ENCODE results near the gene MARCHF6. TPM values are rescaled to one million over a fixed set of nuclear protein-coding genes. Genes with fewer than 3 reads are reported as not detected.

The MARCHF6 gene
- total and polyA plus RNA-seq, 2 of the 8 experiments (the other 6 are each of a cell fraction or from before 2014, with no cell fraction given) = 93.1 to 118 TPM

DNA sequence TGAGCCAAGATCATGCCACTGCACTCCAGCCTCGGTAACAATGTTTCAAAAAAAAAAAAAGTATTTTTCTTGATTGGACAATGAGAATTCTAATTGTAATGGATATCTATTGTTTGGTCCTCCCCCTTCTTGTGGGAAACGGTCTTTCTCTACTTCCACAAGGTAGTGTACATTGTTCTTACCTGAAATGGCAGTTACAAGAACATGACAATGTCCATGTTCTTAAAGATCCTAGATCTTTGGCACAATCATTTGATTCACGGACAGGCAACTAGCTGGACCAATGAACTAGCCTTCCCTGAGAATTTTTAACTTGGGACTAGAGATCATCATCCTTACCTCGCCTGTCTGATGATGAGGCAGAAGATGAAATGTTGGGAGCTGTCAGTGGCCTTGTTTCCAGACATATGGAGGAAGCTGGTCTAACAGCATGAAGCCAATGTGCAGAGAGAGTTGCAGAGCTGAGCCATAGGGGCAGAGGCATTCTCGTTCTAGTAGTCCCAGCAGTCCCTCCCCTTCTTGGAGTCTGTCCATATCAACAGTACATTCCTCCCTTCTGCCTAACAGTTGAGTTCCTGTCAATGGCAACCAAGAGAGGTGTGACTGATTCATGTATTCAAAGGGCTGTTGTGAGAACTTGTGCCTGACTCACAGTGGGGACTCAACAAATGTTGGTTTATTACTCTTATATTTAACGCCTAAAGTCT lies 2.1 kb upstream of the MARCHF6 start:
- no peaks in the 10 kb centered on the region for H4K20me1 ChIP-seq (replicated peaks in 1 of 2; ENCODE audit: control insufficient read depth in 1 of 2, insufficient read depth in 2 of 2, low read length in 2 of 2)
- H3K4ac ChIP-seq (replicated peaks; ENCODE audit: insufficient read length, low read depth, low read length) = no peak overlapping the region
- no peak overlapping the region for H2BK15ac ChIP-seq (ENCODE audit: low read length)
- no peak overlapping the region for H3K23ac ChIP-seq (ENCODE audit: insufficient read length)
- H4K8ac ChIP-seq (ENCODE audit: extremely low read depth, insufficient read depth, low read length) = no peak overlapping the region
- H3K23me2 ChIP-seq (ENCODE audit: low read depth, low read length) = peaks cover 4% of the 10 kb centered on the region; the same call in 1 of the 2 replicates
- H4K5ac ChIP-seq (ENCODE audit: insufficient read length, low read depth, low read length) = no peak overlapping the region
- H3K36me3 ChIP-seq (ENCODE audit: control insufficient read depth in 2 of 4, insufficient read depth in 4 of 4, low read length in 3 of 4) = no peaks in the 10 kb centered on the region
- H3K27ac ChIP-seq (ENCODE audit: low read depth, low read length) = no peak overlapping the region
- no peak overlapping the region for H2BK20ac ChIP-seq (ENCODE audit: low read length)
- no peak overlapping the region for H4K91ac ChIP-seq (replicated peaks; ENCODE audit: insufficient read length, low read length)
- FAIRE-seq (no peak), DNase-seq (ENCODE audit: low read depth in 1 of 2, low spot score in 2 of 2) (no peak)
- no peaks in the 10 kb centered on the region for H3K79me1 ChIP-seq (ENCODE audit: low read depth, low read length)
- H2BK12ac ChIP-seq (ENCODE audit: low read depth, low read length) = peak overlapping the region; percentile 51; the same call in 1 of the 2 replicates
- H3K9me3 ChIP-seq (ENCODE audit: insufficient read depth in 2 of 2, low read depth in 1 of 2, low read length in 1 of 2) = no peaks in the 10 kb centered on the region
- H3K9ac ChIP-seq (replicated peaks in 1 of 4; ENCODE audit: extremely low read depth in 1 of 4, low read depth in 3 of 4, low read length in 3 of 4) = no peak overlapping the region
- peaks cover 2 to 8% (median 4%) of the 10 kb centered on the region in 4 experiments; a peak in 5 of 7 replicates for H3K4me1 ChIP-seq (replicated peaks in 1 of 4; ENCODE audit: control insufficient read depth in 3 of 4, insufficient read depth in 4 of 4, low read length in 3 of 4)
- peaks cover 6 to 21% of the 10 kb centered on the region in 2 experiments; a peak in 3 of 4 replicates for H3K79me2 ChIP-seq (ENCODE audit: control insufficient read depth in 1 of 2, insufficient read depth in 2 of 2, low read length in 2 of 2)
- TF ChIP-seq RAD21 (IDR thresholded peaks at IDR 0.05 in 1 of 2, conservative IDR thresholded peaks at IDR 0.05 in 1 of 2; ENCODE audit: low read depth in 2 of 2, low read length in 2 of 2) (no peak), POLR2A (IDR thresholded peaks at IDR 0.05; ENCODE audit: control extremely low read depth in 1 of 2, low read depth in 2 of 2, low read length in 2 of 2) (0 out of 3 replicates have a peak, but pooled peaks of 1 of the 2 experiments have one; percentile 35)
- H2AK5ac ChIP-seq (ENCODE audit: low read depth, low read length) = no peak overlapping the region; the same call in 1 of the 2 replicates
- H3K27me3 ChIP-seq (replicated peaks in 1 of 4; ENCODE audit: control insufficient read depth in 3 of 4, extremely low read depth in 1 of 4, insufficient read depth in 3 of 4, low read length in 3 of 4) = peaks cover 0 to 6% (median under 1%) of the 10 kb centered on the region in 4 experiments; a peak in 1 of 7 replicates
- no peak overlapping the region for H2BK5ac ChIP-seq (ENCODE audit: low read depth, low read length)
- no peak overlapping the region for H3K14ac ChIP-seq (ENCODE audit: insufficient read length)
- H3K4me3 ChIP-seq (ENCODE audit: extremely low read depth in 1 of 4, insufficient read depth in 2 of 4, low read depth in 3 of 4, low read length in 4 of 4) = no peak overlapping the region
- 82% methylated on average over 6 of the region's 6 CpGs; no CpG with 5 or more reads in 1 of the 2 experiments for WGBS, 2 experiments (ENCODE audit: extremely low coverage in 1 of 2, insufficient coverage in 1 of 2, insufficient read length in 1 of 2, insufficient replicate concordance in 2 of 2, low coverage in 1 of 2, low lambda C conversion rate in 2 of 2, missing lambda C conversion rate in 1 of 2)
- peak overlapping the region in 1 of 2 experiments; percentile 86; a peak in 1 of 4 replicates for H3K4me2 ChIP-seq (ENCODE audit: insufficient read depth in 1 of 2, low read depth in 2 of 2, low read length in 2 of 2)
- H2AFZ ChIP-seq (ENCODE audit: low read length) = no peak overlapping the region
- H3K18ac ChIP-seq (ENCODE audit: extremely low read depth, low read length) = no peak overlapping the region
- CTCF ChIA-PET (ENCODE audit: partially characterized antibody) = interaction anchor here (1.0 kb wide), 1 partner anchor 13 kb away, joined by 3 read pairs; no protein-coding TSS in a partner anchor
- POLR2A ChIA-PET (ENCODE audit: partially characterized antibody) = interaction anchor here (0.6 to 1.1 kb wide), 2 partner anchors 31 to 98 kb away, joined by 3 read pairs; no protein-coding TSS in a partner anchor
- no peak overlapping the region for H3K56ac ChIP-seq (replicated peaks; ENCODE audit: insufficient read length, low read depth, low read length)
- no peak overlapping the region for H2BK120ac ChIP-seq (replicated peaks; ENCODE audit: low read depth, low read length)

Measured in H1 (cell line).